ENCODE measurements around the gene SMIM5. TPM values are rescaled to one million over a fixed set of nuclear protein-coding genes. Genes with fewer than 3 reads are reported as not detected.

Gene SMIM5
- total and polyA plus RNA-seq, 3 experiments from 2014 or later = 0.13 to 0.20 TPM; not detected in 1

GRCh38 chr17:75652934-75653549, 19.8 kb downstream of the SMIM5 start:
- Histone ChIP-seq H3K4me1 (ENCODE audit: insufficient read depth, low read length) (no peaks in the 10 kb centered on the region), H3K4me3 (ENCODE audit: low read length) (no peak overlapping the region), H3K36me3 (ENCODE audit: insufficient read depth, low read length) (peaks cover 8% of the 10 kb centered on the region), H3K9me3 (ENCODE audit: low read length) (no peaks in the 10 kb centered on the region), H3K27ac (ENCODE audit: low read depth, low read length) (no peak overlapping the region), H3K27me3 (ENCODE audit: insufficient read depth, low read length, poor library complexity, severe bottlenecking) (no peaks in the 10 kb centered on the region)
- H3K4me3 Mint-ChIP-seq = no peak overlapping the region
- peak in 2 of 5 donors; percentile 10 to 36 for DNase-seq
- H3K36me3 Mint-ChIP-seq = peaks cover 0 to 61% (median 9%) of the 10 kb centered on the region in 3 donors
- no peaks in the 10 kb centered on the region for H3K9me3 Mint-ChIP-seq
- H3K27me3 Mint-ChIP-seq = peaks cover 0 to 2% of the 10 kb centered on the region in 2 donors
- ChIA-PET CTCF (interaction anchor here (1.0 to 2.9 kb wide), 4 partner anchors 19 to 86 kb away, joined by 3 to 11 read pairs (median 3); partner anchors contain the start of gene SMIM5), POLR2A (no interaction called here)
- peaks cover 0 to 7% (median 4%) of the 10 kb centered on the region in 3 donors for H3K4me1 Mint-ChIP-seq
- H3K27ac Mint-ChIP-seq = peak overlapping the region in 1 of 8 donors; percentile 68

GRCh38 chr17:75654176-75654575, 20.9 kb downstream of the SMIM5 start:
- Histone ChIP-seq H3K36me3 (ENCODE audit: insufficient read depth, low read length) (peaks cover 8% of the 10 kb centered on the region), H3K9me3 (ENCODE audit: low read length) (no peaks in the 10 kb centered on the region), H3K4me1 (ENCODE audit: insufficient read depth, low read length) (no peaks in the 10 kb centered on the region), H3K27me3 (ENCODE audit: insufficient read depth, low read length, poor library complexity, severe bottlenecking) (no peaks in the 10 kb centered on the region), H3K4me3 (ENCODE audit: low read length) (no peak overlapping the region), H3K27ac (ENCODE audit: low read depth, low read length) (no peak overlapping the region)
- Mint-ChIP-seq H3K4me3 (no peak overlapping the region), H3K9me3 (no peaks in the 10 kb centered on the region), H3K27me3 (peaks cover 0 to 2% of the 10 kb centered on the region in 2 donors), H3K4me1 (peaks cover 0 to 7% (median 4%) of the 10 kb centered on the region in 3 donors), H3K36me3 (peaks cover 0 to 61% (median 5%) of the 10 kb centered on the region in 3 donors), H3K27ac (no peak overlapping the region)
- DNase-seq = no peak
- ChIA-PET CTCF (interaction anchor here (0.8 to 1.5 kb wide), 5 partner anchors 21 to 95 kb away, joined by 3 to 5 read pairs (median 3); partner anchors contain the start of gene SMIM5), POLR2A (no interaction called here)

- peaks cover 22% of the 10 kb centered on the region for H3K36me3 ChIP-seq (ENCODE audit: insufficient read depth, low read length)
These were observed 25.0 kb downstream of the SMIM5 start for GRCh38 chr17:75658237-75658636.

GRCh38 chr17:75661531-75661930, 28.3 kb downstream of the SMIM5 start:
- peaks cover 9% of the 10 kb centered on the region for H3K4me1 ChIP-seq (ENCODE audit: insufficient read depth, low read length)
- H3K36me3 Mint-ChIP-seq = peaks cover 8 to 53% (median 15%) of the 10 kb centered on the region in 3 donors
- CTCF ChIA-PET = interaction anchor here (0.6 to 2.9 kb wide), 3 partner anchors 11 to 92 kb away, joined by 3 to 8 read pairs (median 3); no protein-coding TSS in a partner anchor
- peak overlapping the region in 1 of 7 donors; percentile 65 for H3K4me3 Mint-ChIP-seq
- no peak overlapping the region for H3K4me3 ChIP-seq (ENCODE audit: low read length)
- H3K27me3 Mint-ChIP-seq = no peaks in the 10 kb centered on the region
- H3K4me1 Mint-ChIP-seq = peaks cover 3 to 9% (median 5%) of the 10 kb centered on the region in 3 donors
- no peak for DNase-seq
- H3K9me3 ChIP-seq (ENCODE audit: low read length) = no peaks in the 10 kb centered on the region
- no peaks in the 10 kb centered on the region for H3K9me3 Mint-ChIP-seq
- POLR2A ChIA-PET = no interaction called here
- H3K27ac ChIP-seq (ENCODE audit: low read depth, low read length) = no peak overlapping the region
- no peak overlapping the region for H3K27ac Mint-ChIP-seq
- peaks cover 22% of the 10 kb centered on the region for H3K36me3 ChIP-seq (ENCODE audit: insufficient read depth, low read length)
- H3K27me3 ChIP-seq (ENCODE audit: insufficient read depth, low read length, poor library complexity, severe bottlenecking) = no peaks in the 10 kb centered on the region

More at GRCh38 chr17:75658237-75658636, 25.0 kb downstream of the SMIM5 start:
- DNase-seq = no peak
- Histone ChIP-seq H3K4me1 (ENCODE audit: insufficient read depth, low read length) (no peaks in the 10 kb centered on the region), H3K27ac (ENCODE audit: low read depth, low read length) (no peak overlapping the region), H3K4me3 (ENCODE audit: low read length) (no peak overlapping the region), H3K9me3 (ENCODE audit: low read length) (no peaks in the 10 kb centered on the region), H3K27me3 (ENCODE audit: insufficient read depth, low read length, poor library complexity, severe bottlenecking) (no peaks in the 10 kb centered on the region)
- CTCF ChIA-PET = interaction anchor here (0.9 to 2.9 kb wide), 3 partner anchors 25 to 95 kb away, joined by 4 to 8 read pairs (median 7); partner anchors contain the start of gene SMIM5
- POLR2A ChIA-PET = no interaction called here
- H3K27ac Mint-ChIP-seq = no peak overlapping the region
- no peaks in the 10 kb centered on the region for H3K27me3 Mint-ChIP-seq
- H3K4me3 Mint-ChIP-seq = no peak overlapping the region
- peaks cover 4 to 60% (median 11%) of the 10 kb centered on the region in 3 donors for H3K36me3 Mint-ChIP-seq
- peaks cover 0 to 1% (median 0%) of the 10 kb centered on the region in 3 donors for H3K4me1 Mint-ChIP-seq
- no peaks in the 10 kb centered on the region for H3K9me3 Mint-ChIP-seq

GRCh38 chr17:75662511-75662910, 29.3 kb downstream of the SMIM5 start:
- no peak overlapping the region for H3K27ac ChIP-seq (ENCODE audit: low read depth, low read length)
- ChIA-PET POLR2A (no interaction called here), CTCF (interaction anchor here (2.9 kb wide), 1 partner anchor 12 kb away, joined by 8 read pairs; no protein-coding TSS in a partner anchor)
- Mint-ChIP-seq H3K36me3 (peaks cover 8 to 47% (median 15%) of the 10 kb centered on the region in 3 donors), H3K4me1 (peaks cover 3 to 9% (median 5%) of the 10 kb centered on the region in 3 donors), H3K27me3 (no peaks in the 10 kb centered on the region), H3K27ac (no peak overlapping the region), H3K4me3 (no peak overlapping the region), H3K9me3 (no peaks in the 10 kb centered on the region)
- no peaks in the 10 kb centered on the region for H3K27me3 ChIP-seq (ENCODE audit: insufficient read depth, low read length, poor library complexity, severe bottlenecking)
- H3K36me3 ChIP-seq (ENCODE audit: insufficient read depth, low read length) = peaks cover 22% of the 10 kb centered on the region
- no peak for DNase-seq
- no peaks in the 10 kb centered on the region for H3K9me3 ChIP-seq (ENCODE audit: low read length)
- peaks cover 14% of the 10 kb centered on the region for H3K4me1 ChIP-seq (ENCODE audit: insufficient read depth, low read length)
- H3K4me3 ChIP-seq (ENCODE audit: low read length) = no peak overlapping the region

- Mint-ChIP-seq H3K36me3 (peaks cover 8 to 48% (median 16%) of the 10 kb centered on the region in 3 donors), H3K4me3 (no peak overlapping the region), H3K27ac (no peak overlapping the region), H3K4me1 (peaks cover 3 to 9% (median 5%) of the 10 kb centered on the region in 3 donors), H3K27me3 (no peaks in the 10 kb centered on the region), H3K9me3 (no peaks in the 10 kb centered on the region)
- Histone ChIP-seq H3K9me3 (ENCODE audit: low read length) (no peaks in the 10 kb centered on the region), H3K27ac (ENCODE audit: low read depth, low read length) (no peak overlapping the region), H3K4me3 (ENCODE audit: low read length) (no peak overlapping the region), H3K4me1 (ENCODE audit: insufficient read depth, low read length) (peaks cover 28% of the 10 kb centered on the region), H3K27me3 (ENCODE audit: insufficient read depth, low read length, poor library complexity, severe bottlenecking) (no peaks in the 10 kb centered on the region), H3K36me3 (ENCODE audit: insufficient read depth, low read length) (peaks cover 22% of the 10 kb centered on the region)
- CTCF ChIA-PET = interaction anchor here (1.3 kb wide), 1 partner anchor 89 kb away, joined by 3 read pairs; no protein-coding TSS in a partner anchor
- DNase-seq = no peak
- POLR2A ChIA-PET = no interaction called here
These were observed 30.9 kb downstream of the SMIM5 start for GRCh38 chr17:75664099-75664549.

GRCh38 chr17:75665981-75666380, 32.7 kb downstream of the SMIM5 start:
- ChIA-PET CTCF (interaction anchor here (0.6 to 2.8 kb wide), 8 partner anchors 10 to 191 kb away, joined by 3 to 12 read pairs (median 3); no protein-coding TSS in a partner anchor), POLR2A (interaction anchor here (0.6 to 1.3 kb wide), 4 partner anchors 99 to 405 kb away, joined by 3 to 4 read pairs (median 4); partner anchors contain the start of genes GALK1 and GGA3)
- Histone ChIP-seq H3K27me3 (ENCODE audit: insufficient read depth, low read length, poor library complexity, severe bottlenecking) (no peaks in the 10 kb centered on the region), H3K9me3 (ENCODE audit: low read length) (no peaks in the 10 kb centered on the region), H3K4me3 (ENCODE audit: low read length) (peak overlapping the region; percentile 35), H3K27ac (ENCODE audit: low read depth, low read length) (peak overlapping the region; percentile 96), H3K4me1 (ENCODE audit: insufficient read depth, low read length) (peaks cover 28% of the 10 kb centered on the region), H3K36me3 (ENCODE audit: insufficient read depth, low read length) (peaks cover 25% of the 10 kb centered on the region)
- Mint-ChIP-seq H3K27ac (peak overlapping the region in 3 of 8 donors; percentile 53 to 76 (median 75)), H3K27me3 (no peaks in the 10 kb centered on the region), H3K36me3 (peaks cover 8 to 47% (median 20%) of the 10 kb centered on the region in 3 donors), H3K4me3 (peak overlapping the region in 5 of 7 donors; percentile 23 to 68 (median 51)), H3K9me3 (no peaks in the 10 kb centered on the region), H3K4me1 (peaks cover 12 to 17% (median 14%) of the 10 kb centered on the region in 3 donors)
- DNase-seq = no peak

Data from CD8-positive, alpha-beta memory T cell (primary cell).